Right renal cortex interstitium (tissue), 3 donors: ENCODE results near the gene RUFY4. TPM values are rescaled to one million over a fixed set of nuclear protein-coding genes. Genes with fewer than 3 reads are reported as not detected.

ENCODE experiments used
- DNase-seq, 3 donors: peaks; one replicate each; pipeline ENCODE4 v3.0.0-alpha.2; 2013; ENCODE audit warnings: low read depth in 3 of 3, low spot score in 2 of 3
- polyA plus RNA-seq, 3 donors: library from polyadenylated mRNA; unstranded; fragments of 120-200 nt; gene quantifications; one replicate each; pipeline ENCODE4 v1.2.1, GENCODE V29; 2013; ENCODE audit not compliant: insufficient read length in 3 of 3

RUFY4 gene
- polyA plus RNA-seq, 3 donors, result 0.08 to 0.24 (median 0.24) TPM

- DNase-seq, result no peak
These were observed 9.8 kb upstream of the RUFY4 start for GRCh38 chr2:218059289-218059688.

- no peak for DNase-seq
These were observed 8.9 kb upstream of the RUFY4 start for GRCh38 chr2:218060118-218060517.

- no peak for DNase-seq
These were observed 7.9 kb upstream of the RUFY4 start for GRCh38 chr2:218060950-218061660.

- no peak for DNase-seq
These were observed 5.6 kb upstream of the RUFY4 start for GRCh38 chr2:218063486-218063885.

- DNase-seq, result no peak
These were observed 5.2 kb upstream of the RUFY4 start for GRCh38 chr2:218063896-218064295.

- DNase-seq, result no peak
These were observed 3.6 kb upstream of the RUFY4 start for GRCh38 chr2:218065239-218066006.

- no peak for DNase-seq
These were observed 2.0 kb upstream of the RUFY4 start for GRCh38 chr2:218066926-218067515.

GRCh38 chr2:218067523-218067922 is 1.5 kb upstream of the RUFY4 start:
- no peak for DNase-seq

- no peak for DNase-seq
These were observed 700 bp downstream of the RUFY4 start for GRCh38 chr2:218069606-218070300.

- DNase-seq, result no peak
These were observed 1.5 kb downstream of the RUFY4 start for GRCh38 chr2:218070587-218070986.

- DNase-seq, result no peak
These were observed 2.3 kb downstream of the RUFY4 start for GRCh38 chr2:218071218-218071937.

GRCh38 chr2:218072002-218072401 is 2.9 kb downstream of the RUFY4 start:
- no peak for DNase-seq

- DNase-seq, result no peak
These were observed 3.5 kb downstream of the RUFY4 start for GRCh38 chr2:218072478-218073024.

- no peak for DNase-seq
These were observed 4.1 kb downstream of the RUFY4 start for GRCh38 chr2:218073185-218073584.

- DNase-seq, result no peak
These were observed 5.0 kb downstream of the RUFY4 start for GRCh38 chr2:218074031-218074430.

- DNase-seq, result no peak
These were observed 7.1 kb downstream of the RUFY4 start for GRCh38 chr2:218075975-218076811.

- DNase-seq, result no peak
These were observed 8.6 kb downstream of the RUFY4 start for GRCh38 chr2:218077464-218078216.
